NOMO-1 (cell line): ENCODE measurements around the gene GLCE.
"Not testable (repeated sequence)": the region's sequence is repeated elsewhere in the genome, so short reads cannot be mapped to it uniquely, and the experiment has no call there.

Source experiments
- DNase-seq, 2 experiments: peaks; one replicate each; lab custom pipeline; 2025; ENCODE audit not compliant: unreplicated experiment in 2 of 2; lab: John Stamatoyannopoulos, UW

GLCE gene

DNA sequence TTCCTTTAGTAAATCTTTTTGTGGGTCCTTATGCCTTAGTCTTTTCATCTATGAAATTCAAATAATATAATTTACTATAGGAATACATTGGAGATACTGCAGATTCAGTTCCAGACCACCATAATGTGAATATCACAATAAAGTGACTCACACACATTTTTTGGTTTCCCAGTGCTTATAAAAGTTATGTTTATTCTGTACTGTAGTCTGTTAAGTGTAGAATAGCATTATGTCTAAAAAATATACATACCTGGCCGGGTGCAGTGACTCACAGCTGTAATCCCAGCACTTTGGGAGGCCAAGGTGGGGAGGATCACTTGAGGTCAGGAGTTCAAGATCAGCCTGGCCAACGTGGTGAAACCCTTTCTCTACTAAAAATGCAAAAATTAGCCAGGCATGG, 84.4 kb downstream of the GLCE start:
- no peak for DNase-seq

DNA sequence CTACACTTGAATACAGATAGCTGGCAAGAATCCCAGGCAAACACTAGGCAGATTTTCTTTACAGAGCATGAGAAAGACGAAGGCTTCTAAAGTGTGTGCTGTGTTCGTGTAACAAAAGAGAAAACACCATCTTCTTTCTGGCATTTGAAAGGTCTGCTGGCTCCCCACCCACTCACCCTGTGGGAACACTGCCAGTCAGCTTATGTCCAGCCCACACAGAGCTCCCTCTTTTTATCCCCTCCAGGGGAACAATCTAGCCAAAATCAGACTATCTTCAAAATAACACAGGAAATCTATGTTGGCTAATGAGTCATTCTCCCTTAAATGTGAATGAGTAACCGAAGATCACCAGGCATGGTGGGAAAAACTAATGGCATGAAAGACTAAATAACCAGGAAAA, 92.7 kb downstream of the GLCE start:
- DNase-seq, result no peak

DNA sequence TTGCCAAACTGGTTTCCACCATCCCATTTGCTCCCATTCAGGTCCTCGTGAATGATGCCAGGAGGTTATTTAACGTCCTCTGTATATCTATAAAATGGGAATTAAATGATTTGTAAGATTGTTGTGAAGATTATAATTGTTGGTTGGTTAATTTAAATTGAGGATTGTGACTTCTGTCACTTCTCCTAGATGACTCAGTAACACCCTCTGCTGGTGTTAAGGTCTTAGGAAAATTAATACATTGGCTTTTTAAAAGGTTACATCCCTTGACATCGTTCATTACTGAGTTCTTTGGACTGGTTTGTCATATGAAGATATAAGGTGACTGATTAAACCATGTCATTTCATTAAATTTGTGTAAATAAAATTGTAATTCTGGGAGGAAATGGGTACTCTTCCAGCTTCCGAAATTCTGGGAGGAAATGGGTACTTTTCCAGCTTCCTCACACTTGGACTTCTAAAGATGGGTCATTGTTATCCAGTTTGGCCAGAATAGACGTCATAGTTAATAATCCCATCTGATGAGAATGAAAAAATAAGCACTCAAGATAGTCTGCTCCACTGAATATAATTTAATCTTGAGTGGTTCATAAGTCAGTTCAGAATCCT, 105.0 kb downstream of the GLCE start:
- peak in 1 of 2 experiments; percentile 14 for DNase-seq

DNA sequence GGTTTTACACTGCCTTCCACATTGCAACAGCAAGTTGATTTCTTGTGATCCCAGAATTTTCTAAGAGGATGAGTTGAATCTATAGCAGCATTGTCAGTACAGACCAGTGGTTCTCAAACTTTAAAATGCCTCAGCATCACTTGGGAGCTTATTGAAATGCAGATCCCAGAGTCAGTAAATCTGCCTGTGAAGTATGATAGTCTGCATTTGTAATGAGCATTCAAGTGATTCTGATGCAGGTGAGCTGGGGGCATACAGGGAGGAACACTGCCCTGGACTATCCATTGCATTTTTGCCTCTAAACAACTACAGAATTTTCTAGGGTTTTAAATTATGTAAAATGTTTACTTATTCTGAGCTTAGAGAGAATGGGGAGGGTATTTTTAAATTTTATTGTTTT, 110.8 kb downstream of the GLCE start:
- no peak for DNase-seq

DNA sequence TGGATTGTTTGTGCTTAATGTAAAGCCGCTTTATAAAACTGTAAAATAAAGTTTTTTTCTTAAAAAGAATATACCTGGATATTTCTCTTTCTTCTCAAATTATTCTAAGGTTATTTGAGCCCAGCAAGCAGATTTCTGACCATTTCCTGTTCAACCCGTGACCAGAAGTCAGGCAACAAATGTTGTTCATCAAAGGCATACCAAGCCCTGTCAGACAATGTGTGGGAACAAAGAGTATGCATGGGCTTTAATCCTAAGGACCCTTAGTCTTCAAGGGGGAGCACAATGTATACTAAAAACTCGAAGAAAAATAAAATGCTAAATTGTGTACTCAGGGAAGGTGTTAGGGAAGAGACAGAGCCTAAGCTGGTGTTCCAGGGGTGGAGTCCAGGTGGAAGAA, 111.7 kb downstream of the GLCE start:
- DNase-seq, result no peak

DNA sequence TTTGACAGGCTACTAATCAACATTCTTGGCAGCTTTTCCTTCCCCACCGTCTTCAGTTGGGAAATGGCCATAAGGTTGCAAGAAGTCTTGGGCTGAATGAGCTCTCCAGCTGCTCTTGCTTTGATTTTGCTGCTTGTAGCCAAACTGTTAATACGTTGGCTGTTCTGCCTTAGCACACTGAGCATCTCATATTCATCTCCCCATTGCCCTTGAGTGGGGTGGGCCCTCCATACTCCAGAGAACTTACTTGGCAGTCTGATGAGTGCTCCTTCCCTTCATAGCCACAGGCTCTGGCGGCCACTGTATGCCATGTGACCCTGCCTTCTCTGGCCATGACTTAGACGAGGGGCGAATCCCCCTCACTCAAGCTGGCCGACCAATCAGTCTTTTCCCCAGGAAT, 112.5 kb downstream of the GLCE start:
- DNase-seq, result no peak

DNA sequence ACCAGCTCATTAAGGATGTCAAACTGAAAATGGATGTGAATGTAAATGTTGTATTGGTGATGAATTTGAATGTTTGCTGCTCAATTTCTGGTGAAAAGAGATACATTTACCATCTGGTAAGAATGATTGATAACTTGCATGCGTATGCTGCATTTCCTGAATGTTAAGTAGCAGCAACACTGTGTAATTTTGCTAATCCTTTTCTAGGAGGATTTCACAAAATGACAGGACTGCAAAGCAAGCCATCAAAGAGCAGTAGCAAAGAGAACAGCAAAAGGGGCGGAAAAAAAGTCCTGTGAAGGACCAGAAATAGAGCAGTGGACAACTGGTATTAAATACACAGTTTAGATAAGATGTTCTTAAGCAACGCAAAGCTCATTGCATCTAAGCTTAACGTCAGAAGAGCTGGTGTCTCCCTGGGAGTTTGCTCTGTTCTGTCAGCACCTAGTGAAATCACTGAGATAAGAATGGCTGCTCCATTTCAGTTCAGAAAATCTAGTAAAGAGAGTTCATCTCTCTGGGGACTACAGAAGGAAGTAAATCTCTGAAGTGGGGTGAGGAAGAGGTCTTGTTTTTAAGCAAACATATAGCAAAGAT, 114.7 kb downstream of the GLCE start:
- no peak for DNase-seq

DNA sequence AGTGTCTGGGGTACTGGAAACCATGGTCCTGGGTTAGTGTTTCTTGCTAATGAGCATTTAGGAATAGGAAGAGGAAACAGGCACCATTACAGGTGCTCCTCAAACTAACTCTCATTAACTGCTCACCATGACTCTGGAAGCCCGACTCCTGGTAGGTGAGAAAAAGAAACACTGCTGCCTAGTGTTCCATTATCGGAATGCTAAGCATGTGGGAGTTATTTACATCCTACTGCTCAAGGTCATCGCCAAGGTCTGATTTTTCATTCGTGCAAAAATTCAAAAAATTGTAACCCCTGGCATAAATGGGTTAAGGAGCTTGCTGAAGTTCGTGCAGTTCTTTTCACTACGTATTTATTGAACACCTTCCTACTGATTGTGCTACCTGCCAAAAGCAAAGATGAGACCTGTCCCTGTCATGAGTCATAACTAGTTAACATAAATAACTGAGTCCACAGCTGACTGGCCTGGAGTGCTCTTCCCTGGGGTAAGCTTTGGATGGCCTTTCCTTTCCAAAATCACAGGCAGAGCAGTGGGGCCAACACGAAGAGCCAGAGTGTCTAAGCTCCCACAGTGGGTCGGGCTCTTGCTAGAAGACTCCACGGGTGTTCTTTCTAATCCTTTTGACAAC, 115.6 kb downstream of the GLCE start:
- no peak for DNase-seq

DNA sequence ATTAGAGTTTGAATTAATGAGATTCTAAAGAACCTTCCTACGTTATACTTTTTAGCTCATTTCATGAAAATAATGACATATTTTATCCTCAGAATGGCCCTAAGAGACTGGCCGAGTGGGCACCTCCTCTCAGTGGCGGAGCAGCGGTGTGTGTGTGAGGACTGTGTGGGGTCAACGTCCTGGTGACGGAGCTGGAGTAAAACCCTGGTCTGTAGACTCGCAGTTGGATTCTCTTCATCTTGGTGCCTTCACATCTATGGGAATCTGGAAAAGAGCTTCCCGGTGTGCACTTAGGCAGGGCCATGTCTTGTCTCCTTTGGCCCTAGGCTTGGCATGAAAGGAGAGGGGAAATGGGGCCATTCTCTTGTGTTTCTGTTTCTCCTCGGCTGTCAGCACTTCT, 116.9 kb downstream of the GLCE start:
- no peak for DNase-seq

DNA sequence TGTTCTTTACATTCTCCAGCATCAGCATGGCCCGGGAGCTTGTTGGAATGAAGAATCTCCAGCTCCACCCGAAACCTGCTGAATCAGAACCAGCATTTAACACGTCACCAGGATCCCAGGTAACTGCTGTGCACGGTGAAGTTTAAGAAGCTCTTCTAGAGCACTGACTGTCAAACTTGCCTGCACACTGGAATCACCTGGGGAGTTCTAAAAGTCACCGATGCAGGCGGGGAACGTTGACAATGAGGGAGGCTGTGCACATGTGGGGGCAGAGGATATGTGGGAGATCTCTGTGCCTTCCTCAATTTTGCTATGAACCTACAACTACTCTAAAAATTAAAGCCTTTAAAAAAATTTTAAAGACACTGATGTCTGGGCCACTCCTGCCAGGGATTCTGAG, 119.2 kb downstream of the GLCE start:
- no peak for DNase-seq

DNA sequence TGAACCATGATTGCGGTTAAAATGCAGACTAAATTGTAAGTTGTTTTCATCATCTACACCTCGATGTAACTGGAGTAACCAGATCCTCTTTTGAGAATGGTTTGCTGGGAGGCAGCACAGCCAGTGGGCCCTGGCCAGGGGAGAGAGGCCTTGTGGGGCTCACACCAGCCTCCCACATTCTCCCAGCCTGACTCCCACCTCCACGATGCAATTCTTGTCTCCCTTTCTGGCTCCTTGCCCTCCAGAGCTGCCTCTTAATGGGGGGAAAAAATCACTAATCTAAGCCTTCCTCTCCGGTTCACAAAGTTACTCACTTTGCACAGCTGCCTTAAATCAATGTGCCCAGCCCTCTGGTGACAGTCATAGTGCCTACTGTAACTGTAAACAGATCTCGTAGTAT, 120.3 kb downstream of the GLCE start:
- DNase-seq, result no peak

DNA sequence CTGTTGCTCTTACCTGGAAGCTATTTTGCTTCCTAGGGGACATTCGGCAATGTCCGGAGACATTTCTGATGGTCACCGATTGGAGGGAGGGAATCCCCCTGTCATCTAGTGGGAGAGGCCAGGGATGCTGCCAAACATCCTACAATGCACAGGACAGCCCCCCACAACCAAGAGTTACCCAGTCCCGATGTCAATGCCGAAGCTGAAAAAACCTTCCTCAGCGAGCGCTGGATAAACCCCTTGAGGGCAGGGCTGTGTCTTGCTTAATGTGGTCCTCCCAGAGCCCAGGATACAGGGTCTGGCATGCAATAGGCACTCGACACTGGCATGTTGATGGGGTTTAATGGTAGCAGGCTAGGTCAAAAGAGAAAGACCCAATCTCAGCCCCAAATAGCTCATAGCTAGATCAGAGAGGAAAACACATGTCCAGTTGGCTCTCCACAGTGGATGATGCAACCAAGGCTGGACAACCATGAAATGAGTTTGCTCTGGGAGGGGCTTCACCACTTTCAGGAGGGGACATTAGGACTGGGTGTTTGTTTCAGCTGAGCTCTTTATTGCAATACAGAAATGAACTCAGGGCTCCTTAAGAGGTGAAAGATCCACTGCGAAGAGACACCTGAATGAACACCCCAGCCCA, 121.8 kb downstream of the GLCE start:
- no peak for DNase-seq

DNA sequence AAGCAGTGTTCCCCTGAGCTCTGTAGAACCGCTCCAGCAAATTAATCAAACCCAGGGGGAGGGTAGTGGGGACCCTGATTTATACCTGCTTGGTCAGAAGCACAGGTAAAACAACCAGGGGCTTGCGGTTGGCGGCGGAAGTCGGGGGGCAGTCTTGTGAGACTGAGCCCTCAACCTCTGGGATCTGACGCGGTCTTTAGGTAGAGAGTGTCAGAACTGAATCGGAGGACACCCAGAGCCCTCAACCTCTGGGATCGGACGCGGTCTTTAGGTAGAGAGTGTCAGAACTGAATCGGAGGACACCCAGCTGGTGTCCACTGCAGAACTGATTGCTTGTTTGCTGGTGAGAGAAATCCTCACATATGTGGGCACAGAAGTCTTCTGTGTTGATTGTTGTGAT, 125.4 kb downstream of the GLCE start:
- DNase-seq, result no peak

DNA sequence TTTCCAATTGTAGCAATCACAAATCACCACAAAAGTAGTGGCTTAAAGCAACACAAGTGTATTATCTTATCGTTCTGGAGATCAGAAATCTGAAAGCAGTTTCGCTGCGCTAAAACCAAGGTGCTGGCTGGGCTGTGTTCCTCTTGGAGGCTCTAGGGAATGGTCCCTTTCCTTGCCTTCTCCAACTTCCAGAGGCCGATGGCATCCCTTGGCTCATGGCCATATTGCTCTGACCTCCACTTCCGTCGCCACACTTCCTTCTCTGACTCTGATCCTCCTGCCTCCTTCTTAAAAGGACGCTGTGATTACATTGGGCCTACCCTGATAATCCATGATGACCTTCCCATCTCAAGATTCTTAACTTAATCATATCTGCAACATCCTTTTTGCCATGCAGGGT, 127.6 kb downstream of the GLCE start:
- DNase-seq, result no peak

DNA sequence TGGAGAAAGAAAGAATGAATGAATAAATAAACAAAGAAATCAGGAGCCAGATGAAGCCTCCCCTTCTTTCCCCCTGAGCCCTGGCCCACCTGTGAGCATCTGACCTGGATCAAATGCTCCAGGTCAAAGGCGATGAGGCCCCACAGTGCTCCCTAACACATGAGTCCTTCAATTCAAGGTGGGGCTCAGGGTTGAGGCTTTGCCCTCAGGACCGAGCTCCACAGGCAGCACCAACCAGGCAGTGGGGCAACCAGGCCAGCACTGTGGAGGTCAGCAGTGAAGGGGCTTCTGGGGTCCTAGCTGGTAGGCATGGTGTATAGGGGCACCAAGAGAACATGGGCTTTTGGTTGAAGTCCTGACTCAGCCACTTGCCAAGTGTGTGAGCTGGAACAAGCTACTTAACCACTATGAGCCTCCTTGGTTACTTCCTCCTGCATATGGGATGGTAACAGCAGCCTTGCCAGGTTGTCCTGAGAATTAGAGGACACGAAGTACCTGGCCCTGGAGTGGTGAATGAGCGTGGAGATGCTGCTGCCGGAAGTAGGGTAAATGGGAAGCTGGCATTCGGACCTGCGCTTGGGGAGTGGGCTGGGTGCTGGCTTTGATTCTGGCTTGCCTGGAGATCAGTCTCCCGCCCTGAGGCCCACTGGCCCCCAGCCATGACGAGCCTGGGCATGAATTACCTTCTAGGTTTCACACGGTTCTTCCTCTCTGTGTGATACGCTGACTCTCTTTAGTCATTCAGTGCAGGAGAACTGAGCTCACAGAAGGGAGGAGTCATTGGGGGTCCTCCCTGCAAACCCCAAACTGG, 128.3 kb downstream of the GLCE start:
- no peak for DNase-seq

DNA sequence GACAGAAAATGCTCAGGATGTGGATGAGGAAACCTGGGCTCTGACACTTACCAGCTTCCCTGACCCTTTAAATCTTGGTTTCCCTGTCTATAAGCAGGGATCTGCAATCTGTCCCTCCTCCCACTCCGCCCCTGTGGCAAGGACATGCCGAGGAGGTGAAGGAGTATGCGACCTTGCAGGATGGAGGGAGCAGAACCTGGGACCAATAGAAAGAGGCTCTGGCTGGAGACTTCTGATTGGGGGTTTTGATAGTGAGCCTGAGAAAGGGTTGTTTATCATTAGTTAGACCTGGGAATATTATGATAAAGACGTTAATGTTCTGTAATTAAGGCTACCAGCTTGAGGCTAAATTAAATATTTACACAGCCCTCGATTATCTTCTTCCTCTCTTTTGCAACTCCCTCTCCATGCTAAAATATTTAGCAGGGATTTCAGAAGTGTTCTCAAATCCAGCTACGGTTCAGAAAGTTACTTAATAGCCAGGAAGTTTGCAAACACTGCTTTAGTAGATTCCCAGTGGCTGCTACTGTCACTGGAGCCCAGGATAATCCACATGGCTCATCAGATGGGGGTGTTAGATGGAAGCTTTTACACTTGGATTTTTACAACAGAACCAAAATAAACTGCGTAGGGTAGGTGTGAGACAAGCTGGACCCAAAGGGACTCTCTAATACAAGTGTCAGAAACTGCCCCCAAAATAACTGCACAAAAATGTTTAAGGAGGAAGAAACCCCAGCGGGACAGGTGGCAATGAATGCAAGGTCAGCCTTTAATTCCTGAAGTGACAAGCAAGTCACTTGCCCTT, 129.1 kb downstream of the GLCE start:
- no peak for DNase-seq

DNA sequence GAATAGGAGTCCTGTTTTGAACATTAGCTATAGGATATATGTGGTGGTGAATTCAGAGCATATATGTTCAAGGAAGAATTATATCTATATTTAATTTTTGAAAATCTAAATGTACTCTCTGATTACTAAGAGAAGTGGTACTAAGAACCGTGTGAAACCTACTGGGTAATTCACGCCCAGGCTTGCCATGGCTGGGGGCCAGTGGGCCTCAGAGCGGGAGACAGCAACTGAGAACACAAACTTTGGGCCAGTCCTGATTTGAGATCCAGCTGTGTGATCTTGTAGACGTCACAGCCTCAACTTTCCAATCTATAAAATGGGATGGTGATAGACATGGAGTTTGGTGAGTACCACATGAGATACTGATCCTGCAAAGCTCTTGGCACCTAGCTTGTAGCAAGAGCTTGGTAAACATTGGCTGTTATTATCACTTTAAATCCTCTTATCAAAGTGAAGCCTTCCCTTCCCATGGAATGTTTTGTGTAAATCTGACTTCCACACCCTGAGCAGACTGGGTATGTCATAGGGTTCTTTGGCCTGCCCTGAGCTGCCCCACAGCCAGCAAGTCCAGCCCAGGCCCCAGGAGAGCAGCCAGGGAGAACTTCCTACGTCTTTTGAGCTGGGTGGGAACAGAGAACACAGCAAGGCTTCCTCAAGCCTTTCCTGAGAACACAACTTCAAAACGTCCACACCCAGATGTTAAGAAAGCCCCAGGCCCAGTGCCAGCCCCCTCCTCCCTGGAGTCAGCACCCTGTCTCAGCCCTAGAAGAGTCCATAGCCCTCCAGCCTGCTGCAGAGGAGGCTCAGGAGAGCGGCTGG, 130.1 kb downstream of the GLCE start:
- DNase-seq, result no peak

DNA sequence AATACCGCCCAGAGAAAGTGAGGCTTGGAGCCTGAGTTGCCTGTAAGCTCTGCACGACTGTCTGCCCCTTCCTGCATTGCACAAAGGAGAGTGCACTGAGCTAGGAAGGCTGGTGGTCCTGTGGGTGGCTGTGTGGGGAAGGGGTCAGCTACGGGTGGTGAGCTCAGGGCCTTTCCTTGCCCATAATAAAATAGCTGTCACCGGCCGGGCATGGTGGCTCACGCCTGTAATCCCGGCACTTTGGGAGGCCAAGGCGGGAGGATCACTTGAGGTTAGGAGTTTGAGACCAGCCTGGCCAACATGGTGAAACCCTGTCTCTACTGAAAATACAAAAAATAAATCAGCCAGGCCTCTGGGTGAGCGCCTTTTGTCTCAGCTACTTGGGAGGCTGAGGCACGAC, 131.2 kb downstream of the GLCE start:
- not testable (repeated sequence) for DNase-seq

DNA sequence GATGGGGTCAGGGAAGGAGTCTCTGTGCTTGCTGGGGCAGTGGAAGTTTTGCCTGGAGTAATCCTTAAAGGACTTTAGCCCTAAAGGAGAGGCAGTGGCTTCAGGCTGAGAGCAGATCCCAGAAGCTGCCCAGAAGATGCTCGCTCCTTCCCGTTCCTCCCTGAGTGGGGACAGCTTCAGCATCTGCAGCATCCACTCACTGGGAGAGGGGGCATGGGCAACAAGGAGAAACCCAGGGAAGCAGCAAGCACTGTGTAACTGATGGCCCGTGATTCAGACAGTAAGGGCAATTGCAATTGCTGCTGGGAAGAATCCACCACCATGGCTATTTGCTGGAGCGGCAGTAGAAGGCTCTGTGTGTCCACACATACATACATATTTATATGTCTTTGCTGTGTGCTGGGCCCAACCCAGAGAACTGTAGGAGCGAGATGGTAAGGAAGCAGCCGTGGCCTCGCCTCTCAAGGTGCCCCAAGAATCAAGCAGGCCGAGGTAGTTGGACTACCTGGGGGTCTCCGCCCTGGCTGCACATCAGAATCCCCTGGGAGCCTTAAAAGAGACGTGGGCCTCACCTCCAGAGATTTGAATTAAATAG, 132.5 kb downstream of the GLCE start:
- DNase-seq, result no peak
